Tibial nerve (tissue), 4 donors: Measurements from ENCODE around the gene EDA. TPM values are rescaled to one million over a fixed set of nuclear protein-coding genes. Genes with fewer than 3 reads are reported as not detected.

Experiments
- DNase-seq, 2 donors: peaks; one replicate each; pipeline ENCODE4 v3.0.0-alpha.2; 2019; ENCODE audit warnings: low spot score in 2 of 2
- H3K27ac ChIP-seq, 4 donors: fragments of 200-600 bp; sonication (generic) in 3 of 4; one replicate each; pipeline ENCODE4 v1.5.1; 2017 to 2019; ENCODE audit warnings: mild to moderate bottlenecking in 1 of 4
- H3K27me3 ChIP-seq, 2 donors: fragments of 200-600 bp; sonication (generic) in 1 of 2; one replicate each; pipeline versions ENCODE4 v1.5.1 to v1.6.0; 2017 to 2019
- H3K36me3 ChIP-seq, 3 donors: fragments of 200-600 bp; sonication (generic); one replicate each; pipeline ENCODE4 v1.5.1; 2018 to 2019
- H3K4me1 ChIP-seq, 4 donors: fragments of 200-600 bp; sonication (generic) in 3 of 4; one replicate each; pipeline ENCODE4 v1.5.1; 2017 to 2019
- H3K4me3 ChIP-seq, 4 donors: fragments of 200-600 bp; sonication (generic) in 3 of 4; one replicate each; pipeline ENCODE4 v1.5.1; 2017 to 2019; ENCODE audit warnings: mild to moderate bottlenecking in 1 of 4, moderate library complexity in 1 of 4
- H3K9me3 ChIP-seq, 4 donors: fragments of 200-600 bp; sonication (generic) in 3 of 4; one replicate each; pipeline ENCODE4 v1.5.1; 2017 to 2019
- EP300 ChIP-seq, 2 donors: sonication (generic); formaldehyde crosslinking; IDR thresholded peaks; one replicate each; pipeline ENCODE4 v1.6.1; 2017; ENCODE audit warnings: antibody characterized with exemption in 2 of 2, mild to moderate bottlenecking in 1 of 2
- POLR2A ChIP-seq, 2 donors: fragments of 450-650 bp; IDR thresholded peaks; one replicate each; pipeline ENCODE4 v1.6.1; 2017; ENCODE audit warnings: antibody characterized with exemption in 2 of 2, mild to moderate bottlenecking in 2 of 2, moderate library complexity in 2 of 2
- WGBS, 2 donors: methylation state at CpG; one replicate each; pipeline ENCODE4 v1.1.5; 2018; 5-methylcytosine and 5-hydroxymethylcytosine counted together
- total RNA-seq, 4 donors: library from RNA; depleted of rRNA; stranded (reverse); fragments of >200 nt; gene quantifications; one replicate each; pipeline ENCODE4 v1.1.0, GENCODE V29; 2016
- TF ChIP-seq, protein P1 (sequence below), 5 experiments: fragments of 200-600 bp in 3 of 5; fragments of 450-650 bp in 2 of 5; sonication (generic) in 3 of 5; IDR thresholded peaks; one replicate each; pipeline ENCODE4 v1.5.1; 2016 to 2019; ENCODE audit warnings: antibody characterized with exemption in 5 of 5, mild to moderate bottlenecking in 3 of 5, moderate library complexity in 2 of 5

EDA gene
- total RNA-seq, 4 donors from 2014 or later = 9.2 to 13.8 (median 10.3) TPM

DNA sequence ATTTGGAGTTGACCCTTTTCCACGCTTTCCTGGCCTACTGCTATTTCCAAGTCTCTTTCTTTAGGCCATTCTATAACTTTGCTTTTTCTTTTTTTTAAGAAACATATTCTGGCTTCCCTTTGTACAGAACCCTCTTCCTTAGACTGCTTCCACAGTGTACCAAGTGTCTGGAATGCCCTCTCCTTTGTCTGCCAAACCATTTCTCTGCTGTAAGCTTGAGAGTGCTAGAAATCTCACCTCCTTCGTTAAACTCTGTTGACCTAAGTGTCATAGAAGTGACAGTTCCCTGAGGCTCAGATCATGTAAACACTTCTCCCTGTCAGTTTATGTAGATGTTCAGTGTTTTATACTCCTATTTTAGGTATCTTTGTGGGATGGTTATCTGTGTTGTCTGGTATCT is 108.4 kb downstream of the EDA start:
- 50 to 55% methylated on average over 2 of the region's 2 CpGs for WGBS, 2 donors
- H3K4me1 ChIP-seq = no peaks in the 10 kb centered on the region
- H3K4me3 ChIP-seq = no peak overlapping the region
- no peaks in the 10 kb centered on the region for H3K9me3 ChIP-seq
- no peak overlapping the region for H3K27ac ChIP-seq
- no peaks in the 10 kb centered on the region for H3K27me3 ChIP-seq
- DNase-seq = no peak
- no peaks in the 10 kb centered on the region for H3K36me3 ChIP-seq
- no peak for TF ChIP-seq POLR2A (IDR thresholded peaks at IDR 0.05)
- TF ChIP-seq EP300 (IDR thresholded peaks at IDR 0.05) = no peak
- TF ChIP-seq, protein P1, sequence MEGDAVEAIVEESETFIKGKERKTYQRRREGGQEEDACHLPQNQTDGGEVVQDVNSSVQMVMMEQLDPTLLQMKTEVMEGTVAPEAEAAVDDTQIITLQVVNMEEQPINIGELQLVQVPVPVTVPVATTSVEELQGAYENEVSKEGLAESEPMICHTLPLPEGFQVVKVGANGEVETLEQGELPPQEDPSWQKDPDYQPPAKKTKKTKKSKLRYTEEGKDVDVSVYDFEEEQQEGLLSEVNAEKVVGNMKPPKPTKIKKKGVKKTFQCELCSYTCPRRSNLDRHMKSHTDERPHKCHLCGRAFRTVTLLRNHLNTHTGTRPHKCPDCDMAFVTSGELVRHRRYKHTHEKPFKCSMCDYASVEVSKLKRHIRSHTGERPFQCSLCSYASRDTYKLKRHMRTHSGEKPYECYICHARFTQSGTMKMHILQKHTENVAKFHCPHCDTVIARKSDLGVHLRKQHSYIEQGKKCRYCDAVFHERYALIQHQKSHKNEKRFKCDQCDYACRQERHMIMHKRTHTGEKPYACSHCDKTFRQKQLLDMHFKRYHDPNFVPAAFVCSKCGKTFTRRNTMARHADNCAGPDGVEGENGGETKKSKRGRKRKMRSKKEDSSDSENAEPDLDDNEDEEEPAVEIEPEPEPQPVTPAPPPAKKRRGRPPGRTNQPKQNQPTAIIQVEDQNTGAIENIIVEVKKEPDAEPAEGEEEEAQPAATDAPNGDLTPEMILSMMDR (IDR thresholded peaks at IDR 0.05) = no peak

DNA sequence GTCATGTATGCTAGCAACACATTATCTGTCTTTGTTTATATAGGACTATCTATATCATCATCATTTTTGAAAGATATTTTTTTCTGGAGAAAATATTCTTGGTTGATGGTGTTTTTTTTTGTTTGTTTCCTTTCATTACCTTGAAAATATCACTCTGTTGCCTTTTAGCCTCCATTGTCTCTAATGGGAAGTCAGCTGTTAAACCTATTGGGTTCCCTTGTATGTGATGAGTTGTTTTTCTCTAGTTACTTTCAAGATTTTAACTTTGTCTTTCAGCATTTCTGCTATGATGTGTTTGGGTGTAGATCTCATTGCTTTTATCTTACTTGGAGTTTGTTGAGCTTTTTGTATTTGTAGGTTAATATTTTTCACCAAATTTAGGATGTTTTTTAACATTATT is 124.4 kb downstream of the EDA start:
- Histone ChIP-seq H3K27me3 (no peaks in the 10 kb centered on the region), H3K4me3 (no peak overlapping the region), H3K36me3 (no peaks in the 10 kb centered on the region), H3K9me3 (peaks cover 0 to 7% (median 3%) of the 10 kb centered on the region in 4 donors), H3K4me1 (no peaks in the 10 kb centered on the region), H3K27ac (no peak overlapping the region)
- no peak for DNase-seq
- no peak for TF ChIP-seq POLR2A (IDR thresholded peaks at IDR 0.05)
- TF ChIP-seq EP300 (IDR thresholded peaks at IDR 0.05) = no peak
- TF ChIP-seq, protein P1 (IDR thresholded peaks at IDR 0.05) = no peak

DNA sequence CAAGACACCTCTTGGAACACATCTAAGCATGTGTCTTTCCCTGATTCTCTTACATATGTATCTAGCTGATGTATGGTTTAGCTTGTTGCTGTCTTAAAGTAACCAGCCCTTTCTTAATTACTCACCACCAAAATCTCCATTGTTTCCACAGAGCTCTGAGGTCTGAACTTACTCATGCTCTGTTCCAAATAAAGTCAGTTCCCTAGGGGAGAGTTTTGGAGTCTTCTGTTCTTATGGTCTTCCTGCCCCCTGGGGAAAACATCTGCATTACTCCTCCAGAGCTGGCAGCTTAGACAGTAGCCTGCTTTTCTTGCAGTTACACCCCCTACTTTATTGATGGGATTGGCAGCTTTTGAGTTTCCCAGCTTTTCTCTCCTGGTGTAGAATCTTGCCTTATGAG is 125.8 kb downstream of the EDA start:
- no peak overlapping the region for H3K27ac ChIP-seq
- TF ChIP-seq EP300 (IDR thresholded peaks at IDR 0.05) (no peak), POLR2A (IDR thresholded peaks at IDR 0.05) (no peak)
- TF ChIP-seq, protein P1 (IDR thresholded peaks at IDR 0.05) = no peak
- H3K4me1 ChIP-seq = no peaks in the 10 kb centered on the region
- no peaks in the 10 kb centered on the region for H3K36me3 ChIP-seq
- no peaks in the 10 kb centered on the region for H3K27me3 ChIP-seq
- no peak for DNase-seq
- H3K9me3 ChIP-seq = peaks cover 0 to 7% (median 3%) of the 10 kb centered on the region in 4 donors
- H3K4me3 ChIP-seq = no peak overlapping the region

DNA sequence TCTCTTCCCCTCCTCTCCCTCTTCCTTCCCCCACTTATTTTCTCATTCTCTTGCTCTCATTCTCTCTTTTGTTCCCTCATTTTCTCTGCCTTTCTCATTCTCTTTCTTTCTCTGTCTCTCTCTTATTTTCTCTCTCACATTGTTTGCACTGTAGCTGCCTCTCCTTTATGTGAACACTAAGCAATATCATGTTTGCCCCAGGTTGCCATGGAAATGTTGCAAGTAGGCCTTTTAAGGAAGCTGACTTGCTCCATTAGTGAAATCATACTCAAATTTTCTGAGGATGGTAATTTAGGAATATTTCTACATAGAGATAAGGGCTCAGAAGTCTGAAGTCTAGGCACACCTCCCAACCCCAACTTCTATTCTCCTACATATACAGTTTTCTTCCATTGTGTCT is 130.1 kb downstream of the EDA start:
- Histone ChIP-seq H3K27me3 (no peaks in the 10 kb centered on the region), H3K27ac (no peak overlapping the region), H3K4me3 (no peak overlapping the region), H3K36me3 (no peaks in the 10 kb centered on the region), H3K9me3 (no peaks in the 10 kb centered on the region), H3K4me1 (no peaks in the 10 kb centered on the region)
- TF ChIP-seq POLR2A (IDR thresholded peaks at IDR 0.05) (no peak), EP300 (IDR thresholded peaks at IDR 0.05) (no peak)
- TF ChIP-seq, protein P1 (IDR thresholded peaks at IDR 0.05) = no peak
- no peak for DNase-seq

DNA sequence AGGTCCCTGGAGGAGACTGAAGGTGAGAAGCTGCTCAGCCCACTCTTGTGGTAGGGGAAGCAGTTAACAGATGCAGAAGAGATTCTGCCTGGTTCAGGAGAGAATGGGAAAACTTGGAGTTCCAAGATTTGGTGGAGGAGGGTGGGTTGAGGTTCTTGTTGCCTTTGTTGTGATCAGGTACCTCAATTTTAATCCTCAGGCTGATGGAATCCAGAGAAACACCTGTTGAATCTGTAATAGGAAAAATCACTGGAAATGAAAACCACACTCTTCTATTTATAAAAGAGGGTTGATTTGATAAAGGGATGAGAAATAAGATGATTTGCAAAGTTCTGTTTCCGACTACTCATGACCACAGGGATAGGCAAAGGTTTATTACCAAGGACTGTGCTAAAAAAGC is 132.1 kb downstream of the EDA start:
- H3K27me3 ChIP-seq = no peaks in the 10 kb centered on the region
- DNase-seq = no peak
- no peak for TF ChIP-seq POLR2A (IDR thresholded peaks at IDR 0.05)
- TF ChIP-seq, protein P1 (IDR thresholded peaks at IDR 0.05) = no peak
- no peak for TF ChIP-seq EP300 (IDR thresholded peaks at IDR 0.05)
- H3K27ac ChIP-seq = no peak overlapping the region
- H3K4me3 ChIP-seq = no peak overlapping the region
- H3K36me3 ChIP-seq = no peaks in the 10 kb centered on the region
- 67 to 94% methylated on average over 1 of the region's 1 CpG for WGBS, 2 donors
- no peaks in the 10 kb centered on the region for H3K9me3 ChIP-seq
- H3K4me1 ChIP-seq = no peaks in the 10 kb centered on the region
